ENCODE results near the gene RUNX1.

GRCh38 chr21:34932233-34932632 is 116.9 kb downstream of the RUNX1 start:
- TF ChIP-seq POLR2AphosphoS5 (IDR thresholded peaks at IDR 0.05), result no peak
- TF ChIP-seq, protein P1, sequence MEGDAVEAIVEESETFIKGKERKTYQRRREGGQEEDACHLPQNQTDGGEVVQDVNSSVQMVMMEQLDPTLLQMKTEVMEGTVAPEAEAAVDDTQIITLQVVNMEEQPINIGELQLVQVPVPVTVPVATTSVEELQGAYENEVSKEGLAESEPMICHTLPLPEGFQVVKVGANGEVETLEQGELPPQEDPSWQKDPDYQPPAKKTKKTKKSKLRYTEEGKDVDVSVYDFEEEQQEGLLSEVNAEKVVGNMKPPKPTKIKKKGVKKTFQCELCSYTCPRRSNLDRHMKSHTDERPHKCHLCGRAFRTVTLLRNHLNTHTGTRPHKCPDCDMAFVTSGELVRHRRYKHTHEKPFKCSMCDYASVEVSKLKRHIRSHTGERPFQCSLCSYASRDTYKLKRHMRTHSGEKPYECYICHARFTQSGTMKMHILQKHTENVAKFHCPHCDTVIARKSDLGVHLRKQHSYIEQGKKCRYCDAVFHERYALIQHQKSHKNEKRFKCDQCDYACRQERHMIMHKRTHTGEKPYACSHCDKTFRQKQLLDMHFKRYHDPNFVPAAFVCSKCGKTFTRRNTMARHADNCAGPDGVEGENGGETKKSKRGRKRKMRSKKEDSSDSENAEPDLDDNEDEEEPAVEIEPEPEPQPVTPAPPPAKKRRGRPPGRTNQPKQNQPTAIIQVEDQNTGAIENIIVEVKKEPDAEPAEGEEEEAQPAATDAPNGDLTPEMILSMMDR (IDR thresholded peaks at IDR 0.05), result no peak
- TF ChIP-seq POLR2A (IDR thresholded peaks at IDR 0.05), result no peak
